HG02981 (cell line): Measurements from ENCODE around the gene USH1C.

Experiments
- ATAC-seq: cut with Tn5 transposase; IDR thresholded peaks from one replicate; pipeline ENCODE4 v1.9.1; 2021; ENCODE audit warnings: mild to moderate bottlenecking, moderate library complexity; ENCODE audit not compliant: unreplicated experiment

USH1C gene

GRCh38 chr11:17528906-17529843 lies 15.0 kb downstream of the USH1C start:
- no peak for ATAC-seq

- ATAC-seq: peak; percentile 54
Measured at GRCh38 chr11:17528181-17528691, 16.0 kb downstream of the USH1C start.

GRCh38 chr11:17527628-17527995 lies 16.6 kb downstream of the USH1C start:
- ATAC-seq: no peak

GRCh38 chr11:17526931-17527627 lies 17.1 kb downstream of the USH1C start:
- no peak for ATAC-seq

- ATAC-seq: no peak
Measured at GRCh38 chr11:17526326-17526725, 17.9 kb downstream of the USH1C start.

GRCh38 chr11:17525570-17525969 lies 18.6 kb downstream of the USH1C start:
- ATAC-seq: no peak

GRCh38 chr11:17524221-17524620 lies 20.0 kb downstream of the USH1C start:
- ATAC-seq: no peak

GRCh38 chr11:17522655-17523054 lies 21.6 kb downstream of the USH1C start:
- no peak for ATAC-seq

- ATAC-seq: no peak
Measured at GRCh38 chr11:17521106-17521900, 22.9 kb downstream of the USH1C start.

GRCh38 chr11:17519061-17519885 lies 24.9 kb downstream of the USH1C start:
- ATAC-seq: no peak

- no peak for ATAC-seq
Measured at GRCh38 chr11:17518366-17518765, 25.9 kb downstream of the USH1C start.

GRCh38 chr11:17517186-17517585 lies 27.0 kb downstream of the USH1C start:
- ATAC-seq: no peak

GRCh38 chr11:17516551-17517150 lies 27.6 kb downstream of the USH1C start:
- no peak for ATAC-seq

- ATAC-seq: no peak
Measured at GRCh38 chr11:17515443-17516176, 28.6 kb downstream of the USH1C start.

GRCh38 chr11:17514476-17514875 lies 29.7 kb downstream of the USH1C start:
- ATAC-seq: no peak

GRCh38 chr11:17513853-17514252 lies 30.4 kb downstream of the USH1C start:
- no peak for ATAC-seq

GRCh38 chr11:17512101-17512500 lies 32.1 kb downstream of the USH1C start:
- no peak for ATAC-seq

GRCh38 chr11:17511571-17511970 lies 32.6 kb downstream of the USH1C start:
- ATAC-seq: no peak
